Activated CD4-positive, alpha-beta T cell treated with anti-CD3 and anti-CD28 coated beads, Interleukin-2, amount 10 ng/mL, durations not matched to agents 7 days and 5 days (primary cell): Measurements from ENCODE around the gene PTPRU. TPM values are rescaled to one million over a fixed set of nuclear protein-coding genes. Genes with fewer than 3 reads are reported as not detected.
"Not testable (repeated sequence)": the region's sequence is repeated elsewhere in the genome, so short reads cannot be mapped to it uniquely, and the experiment has no call there.

ENCODE experiments used
- CTCF ChIA-PET: fragments of 350-600 bp; sonication (Branson Sonifier 250); formaldehyde crosslinking; loops from one replicate; lab custom pipeline; 2021; ENCODE audit warnings: antibody characterized with exemption; lab: Charles Lee
- POLR2A ChIA-PET: fragments of 350-600 bp; sonication (Branson Sonifier 250); formaldehyde crosslinking; loops from one replicate; lab custom pipeline; 2021; ENCODE audit warnings: antibody characterized with exemption; lab: Charles Lee
- DNase-seq: peaks from one replicate; pipeline ENCODE4 v3.0.0-alpha.2; 2020
- H3K27ac Mint-ChIP-seq: one replicate; pipeline ENCODE4 v1.8.0; 2021; ENCODE audit warnings: mild to moderate bottlenecking, moderate library complexity, mixed read lengths
- H3K27me3 Mint-ChIP-seq: one replicate; pipeline ENCODE4 v1.8.0; 2021; ENCODE audit warnings: mixed read lengths
- H3K36me3 Mint-ChIP-seq: one replicate; pipeline ENCODE4 v1.8.0; 2021; ENCODE audit warnings: low read depth, mixed read lengths
- H3K4me1 Mint-ChIP-seq: one replicate; pipeline ENCODE4 v1.8.0; 2021; ENCODE audit warnings: mixed read lengths
- H3K4me3 Mint-ChIP-seq: one replicate; pipeline ENCODE4 v1.8.0; 2021; ENCODE audit warnings: mild to moderate bottlenecking, moderate library complexity, mixed read lengths
- H3K9me3 Mint-ChIP-seq: one replicate; pipeline ENCODE4 v1.8.0; 2021; ENCODE audit warnings: mixed read lengths
- total RNA-seq, 2 experiments: library from RNA; stranded (reverse); gene quantifications; one replicate each; pipeline ENCODE4 v1.2.3, GENCODE V29; 2021

PTPRU gene
- total RNA-seq, 2 experiments from 2014 or later, result 0.22 to 0.31 TPM

DNA sequence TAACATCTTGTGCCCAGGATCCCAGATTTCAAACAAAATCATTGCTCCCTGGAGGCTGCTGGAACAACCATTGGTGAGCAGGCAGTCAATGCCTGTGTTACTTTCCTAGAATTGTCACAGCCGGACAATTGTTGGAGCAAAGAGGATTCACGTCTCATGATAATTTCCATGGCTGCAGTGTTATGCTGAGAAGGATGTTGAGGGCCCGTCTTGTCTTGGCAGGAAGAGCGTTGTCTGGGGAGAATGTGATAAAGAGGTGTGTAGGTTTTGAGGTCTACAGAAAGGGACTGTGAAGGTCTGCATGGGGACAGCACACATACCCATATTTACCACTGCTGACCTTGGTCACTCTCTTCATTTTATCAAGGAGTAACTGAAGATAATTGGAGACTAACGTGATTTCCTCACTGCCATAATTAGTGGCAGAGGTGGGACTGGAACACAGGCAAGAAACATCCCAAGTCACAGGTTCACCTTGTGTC lies 11.9 kb upstream of the PTPRU start:
- H3K4me3 Mint-ChIP-seq, result no peak overlapping the region
- no peak overlapping the region for H3K27ac Mint-ChIP-seq
- H3K27me3 Mint-ChIP-seq, result no peaks in the 10 kb centered on the region
- H3K9me3 Mint-ChIP-seq, result no peaks in the 10 kb centered on the region
- H3K4me1 Mint-ChIP-seq, result peaks cover 5% of the 10 kb centered on the region
- POLR2A ChIA-PET, result no interaction called here
- H3K36me3 Mint-ChIP-seq, result no peaks in the 10 kb centered on the region
- no peak for DNase-seq
- CTCF ChIA-PET, result no interaction called here

DNA sequence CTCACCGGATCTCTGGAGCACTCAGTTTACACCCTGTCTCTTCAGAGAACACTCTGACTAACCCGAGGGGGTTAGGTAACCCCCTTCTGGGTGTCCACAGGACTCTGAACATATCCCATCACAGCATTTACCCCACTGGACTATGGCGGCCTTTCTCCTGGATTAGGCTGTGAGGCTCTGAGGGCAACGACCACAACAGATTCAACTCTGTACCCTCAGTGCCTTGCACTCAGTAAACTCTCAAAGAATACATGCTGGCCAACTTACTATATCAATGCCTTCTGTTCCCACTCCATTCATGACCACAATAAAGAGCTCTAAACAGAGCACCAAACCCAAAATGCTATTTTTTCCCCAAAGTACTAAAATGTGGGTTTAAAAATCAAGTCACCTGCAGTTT lies 11.0 kb upstream of the PTPRU start:
- ChIA-PET POLR2A (no interaction called here), CTCF (no interaction called here)
- Mint-ChIP-seq H3K36me3 (no peaks in the 10 kb centered on the region), H3K4me1 (peaks cover 13% of the 10 kb centered on the region), H3K27me3 (no peaks in the 10 kb centered on the region), H3K9me3 (no peaks in the 10 kb centered on the region), H3K4me3 (no peak overlapping the region), H3K27ac (no peak overlapping the region)
- DNase-seq, result no peak

DNA sequence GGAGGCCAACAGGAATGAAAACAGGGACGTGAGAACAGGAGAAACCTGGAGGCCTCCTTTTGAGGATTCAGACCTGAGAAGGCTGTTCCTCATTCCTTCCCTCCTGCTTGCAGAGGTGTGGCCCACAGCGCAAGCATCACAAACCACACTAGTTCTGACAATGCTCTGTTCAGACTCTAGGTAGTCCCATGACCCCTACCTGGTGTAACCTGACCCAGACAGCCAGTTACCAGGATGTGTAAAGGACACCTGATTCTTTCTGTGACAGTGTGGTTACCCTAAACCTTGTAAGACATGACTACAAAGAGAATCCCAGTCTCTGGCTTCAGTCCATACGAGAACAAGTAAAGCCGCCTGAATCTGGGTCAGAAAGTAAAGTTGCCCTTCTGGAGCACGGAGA lies 8.8 kb upstream of the PTPRU start:
- Mint-ChIP-seq H3K27me3 (no peaks in the 10 kb centered on the region), H3K4me1 (peaks cover 23% of the 10 kb centered on the region), H3K27ac (no peak overlapping the region), H3K4me3 (no peak overlapping the region), H3K36me3 (no peaks in the 10 kb centered on the region), H3K9me3 (no peaks in the 10 kb centered on the region)
- ChIA-PET POLR2A (no interaction called here), CTCF (no interaction called here)
- no peak for DNase-seq

DNA sequence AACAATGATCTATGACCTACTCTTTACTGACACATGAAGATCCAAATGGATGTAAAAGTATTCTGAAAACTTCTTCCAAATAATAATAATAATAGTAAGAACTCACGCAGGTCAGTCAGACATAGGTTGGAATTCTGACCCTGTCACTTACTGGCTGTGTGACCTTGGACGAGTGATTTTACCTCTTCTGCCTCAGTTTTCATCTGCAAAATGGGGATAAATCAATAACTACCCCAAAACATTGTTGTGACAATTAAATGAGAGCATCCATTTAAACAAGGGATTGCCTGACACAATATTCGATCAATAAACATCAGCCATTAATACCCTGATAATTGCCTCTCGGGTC lies 6.1 kb upstream of the PTPRU start:
- H3K27ac Mint-ChIP-seq, result peak overlapping the region; percentile 95
- peak overlapping the region; percentile 96 for H3K4me3 Mint-ChIP-seq
- no peak for DNase-seq
- peaks cover 9% of the 10 kb centered on the region for H3K27me3 Mint-ChIP-seq
- H3K4me1 Mint-ChIP-seq, result peaks cover 23% of the 10 kb centered on the region
- H3K9me3 Mint-ChIP-seq, result no peaks in the 10 kb centered on the region
- CTCF ChIA-PET, result interaction anchor here (0.9 to 2.6 kb wide), 2 partner anchors 9 to 16 kb away, joined by 3 to 6 read pairs; no protein-coding TSS in a partner anchor
- POLR2A ChIA-PET, result no interaction called here
- no peaks in the 10 kb centered on the region for H3K36me3 Mint-ChIP-seq

DNA sequence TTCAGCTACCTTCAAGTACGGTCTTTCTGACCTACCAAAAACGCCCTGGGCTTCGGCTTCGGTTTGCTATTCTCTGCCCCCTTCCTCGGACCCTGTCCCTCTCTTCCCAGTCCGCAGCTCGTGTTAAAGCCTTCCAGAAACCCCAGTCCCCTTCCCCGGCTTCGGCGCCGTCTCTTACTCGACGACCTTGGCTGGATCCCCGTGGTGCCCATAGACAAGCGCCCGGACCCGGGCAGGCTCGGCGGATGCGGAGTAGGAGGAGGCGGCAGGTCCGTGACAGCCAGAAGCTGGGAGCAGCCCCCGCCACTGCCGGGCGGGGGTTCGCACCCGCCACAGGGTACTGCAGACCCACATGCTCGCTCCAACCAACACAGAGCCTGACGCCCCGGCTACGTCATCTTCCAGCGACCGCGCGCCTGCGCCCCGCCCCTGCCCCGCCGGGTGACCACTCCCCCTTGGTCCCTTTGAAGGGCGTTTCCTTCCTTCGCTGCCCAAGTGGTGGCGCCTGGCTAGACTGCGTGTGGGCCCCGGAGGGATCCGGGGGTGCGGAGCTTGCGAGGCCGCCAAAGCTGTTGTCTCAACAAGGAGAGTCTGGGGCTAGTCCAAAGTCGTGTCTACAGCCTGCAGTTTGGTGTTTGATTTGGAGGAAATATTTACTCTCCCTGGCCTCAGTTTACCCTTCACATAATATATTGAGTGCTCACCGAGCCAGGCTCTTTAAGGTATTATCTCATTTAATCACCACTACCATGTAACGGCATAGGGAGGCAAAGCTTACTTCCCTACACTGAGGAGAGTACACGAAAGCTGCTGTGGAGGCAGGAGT lies 5.6 kb upstream of the PTPRU start, which contains the start of gene MECR:
Gene MECR, minus strand, starts transcription at position 382 of the 826 bp plus-strand sequence. Its CDS starts 28 bp downstream, at position 354.
- Mint-ChIP-seq H3K27ac (peak within 1 kb of the TSS; percentile 95), H3K9me3 (no peaks in the 10 kb centered on the region), H3K4me1 (peaks cover 24% of the 10 kb centered on the region), H3K36me3 (no peaks in the 10 kb centered on the region), H3K4me3 (peak within 1 kb of the TSS; percentile 96), H3K27me3 (peaks cover 13% of the 10 kb centered on the region)
- DNase-seq, result peak; percentile 95
- ChIA-PET POLR2A (no interaction called here), CTCF (interaction anchor here (1.6 to 2.6 kb wide), 2 partner anchors 10 to 44 kb away, joined by 3 to 6 read pairs; no protein-coding TSS in a partner anchor)

DNA sequence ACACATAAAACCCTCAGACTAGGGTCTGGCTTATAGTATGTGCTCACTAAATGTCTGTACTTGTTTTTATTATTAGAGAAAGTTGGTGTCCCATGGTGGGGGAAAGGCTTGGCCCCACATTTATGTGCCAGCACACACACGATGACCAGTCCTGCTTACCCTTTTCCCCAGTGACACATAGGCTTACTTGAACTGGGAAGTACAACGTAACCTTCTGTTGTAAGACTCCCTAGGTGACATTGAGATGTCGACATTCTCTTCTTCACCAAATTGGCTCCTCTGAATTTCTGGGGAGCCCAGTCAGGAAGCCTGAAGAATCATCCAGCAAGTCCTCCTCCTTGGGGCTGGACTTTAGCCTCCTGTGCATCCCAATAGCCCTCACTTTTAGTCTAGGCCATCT lies 3.9 kb upstream of the PTPRU start:
- ChIA-PET CTCF (interaction anchor here (1.6 kb wide), 1 partner anchor 45 kb away, joined by 3 read pairs; no protein-coding TSS in a partner anchor), POLR2A (no interaction called here)
- no peak for DNase-seq
- Mint-ChIP-seq H3K4me3 (no peak overlapping the region), H3K27me3 (peaks cover 25% of the 10 kb centered on the region), H3K36me3 (no peaks in the 10 kb centered on the region), H3K27ac (peak overlapping the region; percentile 28), H3K9me3 (no peaks in the 10 kb centered on the region), H3K4me1 (peaks cover 35% of the 10 kb centered on the region)

DNA sequence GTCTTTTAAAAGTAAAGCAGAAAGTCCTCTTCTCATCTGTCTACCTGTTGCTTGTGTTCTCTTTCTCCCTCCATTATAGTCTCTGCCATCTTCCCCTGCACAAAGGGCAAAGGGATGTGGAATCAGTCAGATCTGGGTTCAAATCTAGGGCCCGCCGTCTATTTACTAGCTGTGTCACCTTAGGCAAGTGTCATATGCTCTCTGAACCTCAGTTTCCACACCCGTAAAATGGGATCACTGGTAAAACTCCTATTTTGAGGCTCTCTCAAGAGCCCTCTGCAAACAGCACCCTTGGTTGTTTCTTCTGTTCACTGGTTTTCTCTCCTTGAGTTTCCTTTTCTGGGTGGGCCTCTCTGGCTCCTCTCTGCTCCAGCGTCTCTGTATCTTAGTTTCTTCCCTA lies 2.6 kb upstream of the PTPRU start:
- H3K27ac Mint-ChIP-seq, result no peak overlapping the region
- DNase-seq, result no peak
- ChIA-PET CTCF (interaction anchor here (1.3 kb wide), 1 partner anchor 19 kb away, joined by 3 read pairs; no protein-coding TSS in a partner anchor), POLR2A (interaction anchor here (0.6 kb wide), 1 partner anchor 447 kb away, joined by 3 read pairs; no protein-coding TSS in a partner anchor)
- H3K9me3 Mint-ChIP-seq, result no peaks in the 10 kb centered on the region
- peaks cover 30% of the 10 kb centered on the region for H3K27me3 Mint-ChIP-seq
- no peak overlapping the region for H3K4me3 Mint-ChIP-seq
- H3K4me1 Mint-ChIP-seq, result peaks cover 36% of the 10 kb centered on the region
- H3K36me3 Mint-ChIP-seq, result peaks cover 1% of the 10 kb centered on the region

DNA sequence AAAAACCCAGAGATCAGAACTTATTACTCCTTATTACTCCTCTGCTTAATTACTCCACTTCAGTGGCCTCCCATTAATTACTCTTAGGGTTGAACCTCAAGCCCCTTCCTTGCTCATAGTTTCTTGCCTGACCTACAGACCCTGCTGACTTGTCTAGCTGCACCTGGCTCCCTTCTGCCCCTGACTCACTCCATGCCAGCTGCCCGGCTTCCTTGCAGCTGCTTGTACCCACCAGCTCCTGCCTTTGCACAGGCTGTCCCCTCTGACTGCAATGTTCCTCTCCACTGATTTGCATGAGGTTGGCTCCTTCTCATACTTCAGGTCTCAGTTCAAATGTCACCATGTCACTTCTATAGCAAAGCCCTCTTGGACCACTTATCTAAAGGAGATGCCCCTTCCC lies 1.9 kb upstream of the PTPRU start:
- H3K27ac Mint-ChIP-seq, result no peak overlapping the region
- H3K9me3 Mint-ChIP-seq, result no peaks in the 10 kb centered on the region
- H3K27me3 Mint-ChIP-seq, result peaks cover 38% of the 10 kb centered on the region
- peaks cover 35% of the 10 kb centered on the region for H3K4me1 Mint-ChIP-seq
- H3K4me3 Mint-ChIP-seq, result no peak overlapping the region
- ChIA-PET CTCF (interaction anchor here (1.2 to 1.3 kb wide), 2 partner anchors 17 to 19 kb away, joined by 3 read pairs; no protein-coding TSS in a partner anchor), POLR2A (interaction anchor here (0.6 kb wide), 1 partner anchor 448 kb away, joined by 3 read pairs; no protein-coding TSS in a partner anchor)
- H3K36me3 Mint-ChIP-seq, result peaks cover 1% of the 10 kb centered on the region
- DNase-seq, result no peak

DNA sequence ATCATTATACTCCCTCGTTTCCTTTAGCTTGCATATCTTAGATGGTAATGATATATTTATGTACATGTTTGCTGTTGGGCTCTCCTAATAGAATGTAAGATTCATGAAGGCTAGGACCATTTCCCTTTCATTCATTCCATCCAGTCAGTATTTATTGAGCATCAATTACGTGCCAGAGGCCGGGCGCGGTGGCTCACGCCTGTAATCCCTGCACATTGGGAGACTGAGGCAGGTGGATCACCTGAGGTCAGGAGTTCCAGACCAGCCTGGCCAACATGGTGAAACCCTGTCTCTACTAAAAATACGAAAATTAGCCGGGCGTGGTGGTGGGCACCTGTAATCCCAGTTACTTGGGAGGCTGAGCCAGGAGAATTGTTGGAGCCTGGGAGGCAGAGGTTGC lies 1.4 kb upstream of the PTPRU start:
- H3K4me3 Mint-ChIP-seq, H3K9me3 Mint-ChIP-seq, POLR2A ChIA-PET, H3K27ac Mint-ChIP-seq, DNase-seq, H3K36me3 Mint-ChIP-seq: not testable (repeated sequence)
- peaks cover 31% of the 10 kb centered on the region for H3K4me1 Mint-ChIP-seq
- H3K27me3 Mint-ChIP-seq, result peaks cover 42% of the 10 kb centered on the region
- CTCF ChIA-PET, result interaction anchor here (1.2 to 1.3 kb wide), 2 partner anchors 17 to 20 kb away, joined by 3 read pairs; no protein-coding TSS in a partner anchor

DNA sequence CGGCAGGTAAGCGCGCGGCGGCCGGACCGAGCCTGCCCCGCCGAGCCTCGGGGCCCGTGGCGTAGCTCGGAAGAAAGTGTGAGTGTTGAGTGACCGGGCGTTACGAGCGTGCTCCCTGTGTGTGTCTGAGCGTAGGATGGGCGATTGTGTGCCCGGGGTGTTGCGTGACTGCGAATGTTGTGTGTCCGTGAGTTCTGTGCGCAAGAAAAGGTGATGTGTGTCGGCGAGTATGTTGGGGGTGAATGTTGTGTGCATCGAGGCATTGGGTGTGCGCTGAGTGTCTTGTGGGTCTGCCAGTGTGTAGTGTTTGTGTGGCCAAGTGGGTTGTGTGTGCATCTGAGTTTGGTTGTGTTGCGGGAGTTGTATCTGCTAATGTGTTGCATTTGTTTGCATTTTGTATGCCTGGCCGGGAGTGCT lies 398 bp downstream of the PTPRU start:
- ChIA-PET CTCF (interaction anchor here (0.6 to 0.8 kb wide), 2 partner anchors 29 to 91 kb away, joined by 3 to 5 read pairs; no protein-coding TSS in a partner anchor), POLR2A (no interaction called here)
- DNase-seq, result no peak
- H3K27me3 Mint-ChIP-seq, result peaks cover 53% of the 10 kb centered on the region
- H3K4me1 Mint-ChIP-seq, result peaks cover 18% of the 10 kb centered on the region
- H3K27ac Mint-ChIP-seq, result peak overlapping the region; percentile 52
- peaks cover 1% of the 10 kb centered on the region for H3K36me3 Mint-ChIP-seq
- H3K9me3 Mint-ChIP-seq, result no peaks in the 10 kb centered on the region
- peak overlapping the region; percentile 61 for H3K4me3 Mint-ChIP-seq

DNA sequence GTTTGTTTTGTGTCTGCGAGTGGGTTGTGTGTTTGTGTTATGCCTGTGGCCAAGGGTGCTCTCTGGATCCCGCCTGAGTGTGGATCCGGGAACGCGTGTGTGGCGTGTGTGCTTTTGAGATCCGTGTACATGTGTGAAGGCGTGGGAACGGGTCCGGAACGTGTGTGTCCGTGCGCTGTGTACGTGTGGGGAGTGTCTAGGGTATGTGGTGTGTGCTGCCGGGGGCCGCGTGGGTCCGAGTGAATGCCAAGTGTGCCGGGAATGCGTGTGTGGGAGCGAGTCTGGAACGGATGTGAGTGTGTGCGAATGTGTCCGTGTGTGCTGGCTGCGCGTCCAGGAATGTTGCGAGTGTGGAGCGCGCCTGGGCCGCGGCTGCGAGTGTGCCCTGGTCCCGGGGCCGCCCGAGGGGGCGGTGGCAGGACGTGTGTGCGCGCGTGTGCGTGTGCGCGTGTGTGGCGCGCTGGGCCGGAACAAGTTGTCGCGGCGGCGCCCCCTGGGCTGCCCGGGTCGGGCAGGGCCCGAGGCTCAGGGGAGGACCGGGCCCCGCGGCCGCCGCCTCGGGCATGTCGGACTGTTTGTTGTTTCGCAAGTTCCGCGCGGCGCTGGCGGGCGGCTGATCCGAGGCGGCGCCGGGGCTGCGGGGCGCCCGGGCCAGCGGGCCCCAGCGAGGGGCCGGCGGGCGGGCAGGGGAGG lies 953 bp downstream of the PTPRU start:
- peaks cover 18% of the 10 kb centered on the region for H3K4me1 Mint-ChIP-seq
- ChIA-PET CTCF (interaction anchor here (0.6 to 0.8 kb wide), 2 partner anchors 28 to 90 kb away, joined by 3 to 5 read pairs; no protein-coding TSS in a partner anchor), POLR2A (no interaction called here)
- peaks cover 55% of the 10 kb centered on the region for H3K27me3 Mint-ChIP-seq
- H3K27ac Mint-ChIP-seq, result peak overlapping the region; percentile 52
- peak overlapping the region; percentile 61 for H3K4me3 Mint-ChIP-seq
- peaks cover 1% of the 10 kb centered on the region for H3K36me3 Mint-ChIP-seq
- DNase-seq, result no peak
- H3K9me3 Mint-ChIP-seq, result no peaks in the 10 kb centered on the region

DNA sequence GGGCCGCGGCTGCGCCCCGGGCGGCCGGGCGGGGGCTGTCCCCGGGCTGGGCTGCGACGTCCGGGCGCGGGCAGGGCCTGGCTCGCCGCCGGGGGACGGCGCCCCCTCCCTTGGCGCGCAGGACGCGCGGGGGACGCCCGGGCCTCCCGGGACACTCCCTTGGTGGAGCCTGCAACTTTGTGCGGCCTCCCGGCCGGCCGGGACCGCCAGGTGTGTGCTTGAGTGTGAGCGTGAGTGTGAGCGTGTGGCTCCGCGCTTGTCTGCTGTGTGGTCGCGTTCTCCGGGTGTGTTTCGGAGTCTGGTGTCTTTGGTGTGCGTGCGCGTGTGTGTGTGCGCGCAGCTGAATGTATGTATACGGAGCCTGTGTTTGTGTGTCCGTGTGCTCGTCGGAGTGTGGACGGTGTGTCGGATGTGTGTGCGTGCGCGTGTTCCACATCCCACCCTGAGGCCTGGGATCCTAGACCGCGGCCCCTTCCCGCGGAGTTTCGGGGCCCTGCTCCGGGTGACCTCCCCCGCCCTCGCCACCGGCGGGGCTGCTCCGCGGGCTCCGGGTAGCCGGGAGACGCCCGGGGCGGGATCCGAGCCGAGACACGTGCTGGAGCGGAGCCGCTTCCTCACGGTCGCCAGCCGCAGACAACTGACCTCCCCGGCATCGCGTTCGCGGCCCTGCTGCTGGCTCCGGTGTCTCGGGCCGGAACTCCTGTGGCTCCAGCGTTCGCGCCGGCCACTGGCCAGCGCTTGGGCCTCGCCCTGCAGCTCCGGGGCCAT lies 1.7 kb downstream of the PTPRU start:
- POLR2A ChIA-PET, result no interaction called here
- H3K4me3 Mint-ChIP-seq, result peak overlapping the region; percentile 46
- H3K9me3 Mint-ChIP-seq, result no peaks in the 10 kb centered on the region
- no peak overlapping the region for H3K27ac Mint-ChIP-seq
- peaks cover 1% of the 10 kb centered on the region for H3K36me3 Mint-ChIP-seq
- CTCF ChIA-PET, result interaction anchor here (0.6 kb wide), 1 partner anchor 823 kb away, joined by 6 read pairs; no protein-coding TSS in a partner anchor
- DNase-seq, result no peak
- H3K27me3 Mint-ChIP-seq, result peaks cover 55% of the 10 kb centered on the region
- H3K4me1 Mint-ChIP-seq, result peaks cover 18% of the 10 kb centered on the region
